Neural progenitor cell (in vitro differentiated cells): ENCODE data around the gene NPW.

Experiments used
- EZH2phosphoT487 ChIP-seq: fragments of 200-600 bp; sonication (generic); IDR thresholded peaks from 2 replicates; pipeline ENCODE4 v1.6.1; 2017; ENCODE audit warnings: antibody characterized with exemption
- TF ChIP-seq, protein P1 (sequence below): fragments of 200-600 bp; sonication (generic); IDR thresholded peaks from 2 replicates; pipeline ENCODE4 v1.5.1; 2017; ENCODE audit warnings: antibody characterized with exemption, mild to moderate bottlenecking

GRCh38 chr16:1976216-1976520 lies 43.4 kb upstream of the NPW start:
- TF ChIP-seq, protein P1, sequence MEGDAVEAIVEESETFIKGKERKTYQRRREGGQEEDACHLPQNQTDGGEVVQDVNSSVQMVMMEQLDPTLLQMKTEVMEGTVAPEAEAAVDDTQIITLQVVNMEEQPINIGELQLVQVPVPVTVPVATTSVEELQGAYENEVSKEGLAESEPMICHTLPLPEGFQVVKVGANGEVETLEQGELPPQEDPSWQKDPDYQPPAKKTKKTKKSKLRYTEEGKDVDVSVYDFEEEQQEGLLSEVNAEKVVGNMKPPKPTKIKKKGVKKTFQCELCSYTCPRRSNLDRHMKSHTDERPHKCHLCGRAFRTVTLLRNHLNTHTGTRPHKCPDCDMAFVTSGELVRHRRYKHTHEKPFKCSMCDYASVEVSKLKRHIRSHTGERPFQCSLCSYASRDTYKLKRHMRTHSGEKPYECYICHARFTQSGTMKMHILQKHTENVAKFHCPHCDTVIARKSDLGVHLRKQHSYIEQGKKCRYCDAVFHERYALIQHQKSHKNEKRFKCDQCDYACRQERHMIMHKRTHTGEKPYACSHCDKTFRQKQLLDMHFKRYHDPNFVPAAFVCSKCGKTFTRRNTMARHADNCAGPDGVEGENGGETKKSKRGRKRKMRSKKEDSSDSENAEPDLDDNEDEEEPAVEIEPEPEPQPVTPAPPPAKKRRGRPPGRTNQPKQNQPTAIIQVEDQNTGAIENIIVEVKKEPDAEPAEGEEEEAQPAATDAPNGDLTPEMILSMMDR: no peak
- TF ChIP-seq EZH2phosphoT487: no peak
